ENCODE data around the gene RAI1.

RAI1 gene

DNA sequence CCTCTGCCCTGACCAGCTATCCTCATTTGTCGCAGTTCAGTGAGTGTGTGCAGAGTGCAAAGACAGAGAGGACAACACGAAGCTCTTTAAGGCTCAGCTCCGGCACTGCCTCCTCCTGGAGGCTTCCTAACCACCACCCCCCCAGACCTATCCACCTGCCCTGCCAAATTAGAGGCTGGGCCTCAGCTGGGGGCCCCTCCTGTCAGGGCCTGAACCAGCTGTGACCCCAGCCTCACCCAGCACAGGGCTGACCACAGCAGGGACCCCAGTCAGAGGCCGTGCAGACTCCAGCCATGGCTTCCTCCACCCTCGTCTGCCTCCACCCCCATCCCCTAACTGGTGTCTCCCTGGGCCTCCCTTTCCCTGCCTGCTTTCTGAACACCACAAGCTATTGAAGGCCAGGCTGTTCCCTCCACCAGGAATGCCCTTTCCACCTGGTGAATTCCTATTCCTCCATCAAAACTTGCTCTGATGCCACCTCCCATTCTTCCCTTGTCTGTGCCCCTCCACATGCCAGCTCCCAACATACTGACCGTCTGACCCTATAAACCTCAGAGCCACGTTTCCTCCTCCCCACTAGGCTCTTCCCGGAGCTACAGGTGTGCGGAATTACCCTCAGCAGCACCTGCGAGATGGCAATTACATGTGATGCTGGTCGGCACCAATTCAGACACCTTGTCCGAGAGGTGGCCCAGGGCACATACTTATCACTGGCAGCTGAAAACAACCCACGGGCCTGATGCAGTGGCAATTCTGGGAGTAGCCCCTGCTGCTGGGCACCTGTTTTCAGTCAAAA is 146.8 kb downstream of the RAI1 start:
- H3K23ac ChIP-seq (ENCODE audit: low read length): peak overlapping the region; percentile 30
- peaks cover 31% of the 10 kb centered on the region for H3K79me1 ChIP-seq (ENCODE audit: low read length)
- H2BK5ac ChIP-seq (ENCODE audit: low read length): no peak overlapping the region
- H3K18ac ChIP-seq (ENCODE audit: low read length): no peak overlapping the region
- H4K5ac ChIP-seq (ENCODE audit: low read length): no peak overlapping the region
- no peak overlapping the region for H3K56ac ChIP-seq (ENCODE audit: low read length)
- H2AK5ac ChIP-seq (ENCODE audit: low read length): no peak overlapping the region
- H2BK120ac ChIP-seq (ENCODE audit: low read depth, low read length): no peak overlapping the region
- no peaks in the 10 kb centered on the region for H3K36me3 ChIP-seq (ENCODE audit: control insufficient read depth, insufficient read depth, low read length)
- no peak overlapping the region for H3K4ac ChIP-seq (ENCODE audit: low read depth, low read length)
- no peak overlapping the region for H4K8ac ChIP-seq (ENCODE audit: low read depth, low read length)
- H3K4me1 ChIP-seq (ENCODE audit: control insufficient read depth, low read depth, low read length): peaks cover 16% of the 10 kb centered on the region
- no CpG with 5 or more reads among the region's 13 CpGs for WGBS (ENCODE audit: extremely low coverage, insufficient coverage, low lambda C conversion rate)
- no peak for DNase-seq
- no peak overlapping the region for H3K27ac ChIP-seq (ENCODE audit: low read depth, low read length)
- no peak overlapping the region for H3K4me3 ChIP-seq (ENCODE audit: low read length)
- no peak overlapping the region for H3K9ac ChIP-seq (ENCODE audit: low read length)
- no peak overlapping the region for H3K4me2 ChIP-seq (ENCODE audit: low read length)
- no peak overlapping the region for H2BK15ac ChIP-seq (replicated peaks; ENCODE audit: low read depth)
- no peaks in the 10 kb centered on the region for H3K27me3 ChIP-seq (ENCODE audit: insufficient read depth, low read length, poor library complexity)
- H3K79me2 ChIP-seq (ENCODE audit: control insufficient read depth, insufficient read depth, low read length): peaks cover 57% of the 10 kb centered on the region

DNA sequence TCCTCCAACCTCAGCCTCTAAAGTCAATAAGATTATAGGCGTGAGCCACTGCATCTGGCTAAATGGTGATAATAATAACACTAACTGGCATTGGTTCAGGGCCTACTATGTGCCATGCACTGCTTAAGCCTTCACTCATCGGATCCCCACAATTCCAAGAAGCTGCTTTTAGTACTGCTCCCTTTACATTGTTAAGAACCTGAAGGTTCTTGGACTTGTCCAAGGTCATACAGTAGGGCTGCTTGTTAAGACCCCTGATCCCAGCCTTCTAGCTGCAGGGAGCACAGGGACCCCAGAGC is 149.0 kb downstream of the RAI1 start:
- H3K18ac ChIP-seq (ENCODE audit: low read length): no peak overlapping the region
- no peak overlapping the region for H3K4me2 ChIP-seq (ENCODE audit: low read length)
- H2BK15ac ChIP-seq (replicated peaks; ENCODE audit: low read depth): no peak overlapping the region
- H3K9ac ChIP-seq (ENCODE audit: low read length): no peak overlapping the region
- no peak overlapping the region for H3K27ac ChIP-seq (ENCODE audit: low read depth, low read length)
- H4K5ac ChIP-seq (ENCODE audit: low read length): no peak overlapping the region
- peaks cover 35% of the 10 kb centered on the region for H3K79me1 ChIP-seq (ENCODE audit: low read length)
- H3K4me3 ChIP-seq (ENCODE audit: low read length): no peak overlapping the region
- H3K4ac ChIP-seq (ENCODE audit: low read depth, low read length): no peak overlapping the region
- no peak overlapping the region for H2AK5ac ChIP-seq (ENCODE audit: low read length)
- no peak overlapping the region for H2BK5ac ChIP-seq (ENCODE audit: low read length)
- H3K36me3 ChIP-seq (ENCODE audit: control insufficient read depth, insufficient read depth, low read length): no peaks in the 10 kb centered on the region
- no CpG with 5 or more reads among the region's 2 CpGs for WGBS (ENCODE audit: extremely low coverage, insufficient coverage, low lambda C conversion rate)
- no peak overlapping the region for H3K56ac ChIP-seq (ENCODE audit: low read length)
- H3K4me1 ChIP-seq (ENCODE audit: control insufficient read depth, low read depth, low read length): peaks cover 4% of the 10 kb centered on the region
- DNase-seq: no peak
- H3K23ac ChIP-seq (ENCODE audit: low read length): no peak overlapping the region
- no peak overlapping the region for H2BK120ac ChIP-seq (ENCODE audit: low read depth, low read length)
- no peak overlapping the region for H4K8ac ChIP-seq (ENCODE audit: low read depth, low read length)
- no peaks in the 10 kb centered on the region for H3K27me3 ChIP-seq (ENCODE audit: insufficient read depth, low read length, poor library complexity)
- H3K79me2 ChIP-seq (ENCODE audit: control insufficient read depth, insufficient read depth, low read length): peaks cover 65% of the 10 kb centered on the region

DNA sequence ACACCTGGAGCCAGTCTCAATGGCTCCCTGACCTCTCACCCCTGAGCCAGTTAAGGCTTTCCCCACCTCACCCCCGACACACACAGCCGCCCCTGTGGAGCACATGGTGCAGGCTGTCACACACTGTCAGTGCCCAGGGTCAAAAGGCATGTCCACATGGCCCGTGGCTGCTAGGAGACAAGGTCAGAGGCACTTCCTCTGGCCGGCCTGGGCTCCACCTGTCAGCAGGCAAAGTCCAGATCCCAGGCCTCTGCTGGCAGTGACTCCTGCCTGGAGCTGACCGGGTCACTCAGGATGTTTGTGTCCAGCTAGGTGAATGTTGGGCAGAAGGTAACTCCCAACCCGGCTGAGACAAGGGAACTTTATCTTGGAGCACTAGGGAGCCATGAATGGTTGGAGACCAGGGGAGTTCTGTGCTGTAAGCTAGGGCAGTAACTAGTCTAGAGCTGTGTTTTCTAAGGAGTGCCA is 149.5 kb downstream of the RAI1 start:
- Histone ChIP-seq H4K5ac (ENCODE audit: low read length) (no peak overlapping the region), H3K9ac (ENCODE audit: low read length) (no peak overlapping the region), H2BK120ac (ENCODE audit: low read depth, low read length) (no peak overlapping the region), H3K4me1 (ENCODE audit: control insufficient read depth, low read depth, low read length) (peaks cover 10% of the 10 kb centered on the region), H3K79me1 (ENCODE audit: low read length) (peaks cover 41% of the 10 kb centered on the region), H2AK5ac (ENCODE audit: low read length) (no peak overlapping the region), H2BK15ac (replicated peaks; ENCODE audit: low read depth) (no peak overlapping the region), H3K36me3 (ENCODE audit: control insufficient read depth, insufficient read depth, low read length) (no peaks in the 10 kb centered on the region), H3K56ac (ENCODE audit: low read length) (no peak overlapping the region), H3K27ac (ENCODE audit: low read depth, low read length) (no peak overlapping the region), H3K79me2 (ENCODE audit: control insufficient read depth, insufficient read depth, low read length) (peaks cover 71% of the 10 kb centered on the region), H3K27me3 (ENCODE audit: insufficient read depth, low read length, poor library complexity) (no peaks in the 10 kb centered on the region), H3K23ac (ENCODE audit: low read length) (no peak overlapping the region), H3K4me2 (ENCODE audit: low read length) (no peak overlapping the region), H4K8ac (ENCODE audit: low read depth, low read length) (no peak overlapping the region), H3K4ac (ENCODE audit: low read depth, low read length) (no peak overlapping the region), H3K4me3 (ENCODE audit: low read length) (no peak overlapping the region), H2BK5ac (ENCODE audit: low read length) (no peak overlapping the region), H3K18ac (ENCODE audit: low read length) (no peak overlapping the region)
- no CpG with 5 or more reads among the region's 6 CpGs for WGBS (ENCODE audit: extremely low coverage, insufficient coverage, low lambda C conversion rate)
- DNase-seq: no peak

DNA sequence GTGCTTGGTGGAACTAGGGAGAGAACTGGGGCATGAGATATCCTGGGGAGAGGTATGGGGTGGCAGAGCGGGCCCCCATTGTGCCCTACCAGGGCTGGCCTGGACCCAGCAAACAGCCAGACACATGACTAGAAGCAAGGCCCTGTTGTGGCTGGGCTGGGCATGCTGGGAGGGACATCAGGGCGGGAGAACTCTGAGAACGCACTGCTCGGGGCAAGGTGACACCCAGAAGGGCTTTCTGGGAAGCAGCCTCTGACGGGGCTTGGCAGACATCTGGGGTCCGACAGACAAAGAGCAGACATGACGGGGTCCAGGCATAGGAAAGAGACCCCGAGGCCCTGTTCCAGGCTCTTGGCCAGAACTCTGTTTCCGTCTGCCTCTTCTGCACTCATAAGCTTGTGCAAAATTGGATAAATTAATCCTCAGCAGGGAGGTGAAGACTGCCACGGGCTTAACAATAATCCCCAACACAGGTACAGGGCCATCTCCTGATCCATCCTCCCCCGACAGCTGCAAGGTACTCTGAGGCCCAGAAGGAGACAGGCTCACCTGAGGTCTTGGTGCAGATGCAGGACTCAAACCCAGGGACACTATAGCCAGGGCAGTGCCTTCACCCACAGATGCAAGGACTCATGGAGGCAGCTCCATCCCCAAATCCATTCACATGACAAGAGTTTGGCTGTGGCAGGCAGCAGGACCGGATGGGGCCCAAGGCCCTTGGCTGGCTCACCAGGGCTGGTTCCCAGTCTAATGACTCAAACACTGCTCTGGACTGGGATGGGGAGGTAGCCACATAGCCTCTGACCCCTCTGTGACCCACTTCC is 150.2 kb downstream of the RAI1 start:
- no peak overlapping the region for H4K8ac ChIP-seq (ENCODE audit: low read depth, low read length)
- H4K5ac ChIP-seq (ENCODE audit: low read length): no peak overlapping the region
- H3K27me3 ChIP-seq (ENCODE audit: insufficient read depth, low read length, poor library complexity): no peaks in the 10 kb centered on the region
- H3K9ac ChIP-seq (ENCODE audit: low read length): no peak overlapping the region
- H3K27ac ChIP-seq (ENCODE audit: low read depth, low read length): no peak overlapping the region
- no peak overlapping the region for H3K56ac ChIP-seq (ENCODE audit: low read length)
- H3K18ac ChIP-seq (ENCODE audit: low read length): no peak overlapping the region
- WGBS (ENCODE audit: extremely low coverage, insufficient coverage, low lambda C conversion rate): no CpG with 5 or more reads among the region's 12 CpGs
- no peak overlapping the region for H2BK5ac ChIP-seq (ENCODE audit: low read length)
- no peak overlapping the region for H2BK15ac ChIP-seq (replicated peaks; ENCODE audit: low read depth)
- H3K79me1 ChIP-seq (ENCODE audit: low read length): peaks cover 39% of the 10 kb centered on the region
- no peak overlapping the region for H2BK120ac ChIP-seq (ENCODE audit: low read depth, low read length)
- no peak overlapping the region for H2AK5ac ChIP-seq (ENCODE audit: low read length)
- no peak overlapping the region for H3K23ac ChIP-seq (ENCODE audit: low read length)
- peaks cover 10% of the 10 kb centered on the region for H3K4me1 ChIP-seq (ENCODE audit: control insufficient read depth, low read depth, low read length)
- H3K4me3 ChIP-seq (ENCODE audit: low read length): no peak overlapping the region
- H3K4me2 ChIP-seq (ENCODE audit: low read length): no peak overlapping the region
- H3K79me2 ChIP-seq (ENCODE audit: control insufficient read depth, insufficient read depth, low read length): peaks cover 68% of the 10 kb centered on the region
- no peaks in the 10 kb centered on the region for H3K36me3 ChIP-seq (ENCODE audit: control insufficient read depth, insufficient read depth, low read length)
- no peak for DNase-seq
- no peak overlapping the region for H3K4ac ChIP-seq (ENCODE audit: low read depth, low read length)

DNA sequence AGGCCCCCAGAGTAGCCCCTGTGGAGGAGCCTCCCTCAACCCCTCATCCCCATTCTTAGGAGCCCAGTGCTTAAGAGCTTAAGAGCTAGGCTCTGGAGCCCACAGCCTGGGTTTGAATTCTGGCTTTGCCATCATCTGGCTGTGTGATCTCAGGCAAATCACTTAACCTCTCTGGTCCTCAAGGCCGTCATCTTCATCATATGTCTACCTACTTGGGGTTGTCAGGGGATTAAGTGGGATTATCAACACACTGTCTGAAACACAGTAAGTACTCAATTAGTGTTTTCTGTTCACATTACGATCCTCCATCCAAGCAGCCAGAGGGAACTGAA is 150.7 kb downstream of the RAI1 start:
- H2BK15ac ChIP-seq (replicated peaks; ENCODE audit: low read depth): no peak overlapping the region
- no peak overlapping the region for H3K4ac ChIP-seq (ENCODE audit: low read depth, low read length)
- H2AK5ac ChIP-seq (ENCODE audit: low read length): no peak overlapping the region
- no peak overlapping the region for H2BK120ac ChIP-seq (ENCODE audit: low read depth, low read length)
- no peak overlapping the region for H4K8ac ChIP-seq (ENCODE audit: low read depth, low read length)
- no peak for DNase-seq
- no peak overlapping the region for H3K27ac ChIP-seq (ENCODE audit: low read depth, low read length)
- peaks cover 65% of the 10 kb centered on the region for H3K79me2 ChIP-seq (ENCODE audit: control insufficient read depth, insufficient read depth, low read length)
- H4K5ac ChIP-seq (ENCODE audit: low read length): no peak overlapping the region
- no peak overlapping the region for H3K9ac ChIP-seq (ENCODE audit: low read length)
- H3K4me1 ChIP-seq (ENCODE audit: control insufficient read depth, low read depth, low read length): peaks cover 10% of the 10 kb centered on the region
- no peak overlapping the region for H2BK5ac ChIP-seq (ENCODE audit: low read length)
- no CpG with 5 or more reads among the region's 2 CpGs for WGBS (ENCODE audit: extremely low coverage, insufficient coverage, low lambda C conversion rate)
- no peak overlapping the region for H3K56ac ChIP-seq (ENCODE audit: low read length)
- H3K27me3 ChIP-seq (ENCODE audit: insufficient read depth, low read length, poor library complexity): no peaks in the 10 kb centered on the region
- no peak overlapping the region for H3K18ac ChIP-seq (ENCODE audit: low read length)
- no peak overlapping the region for H3K4me3 ChIP-seq (ENCODE audit: low read length)
- no peak overlapping the region for H3K23ac ChIP-seq (ENCODE audit: low read length)
- no peak overlapping the region for H3K4me2 ChIP-seq (ENCODE audit: low read length)
- H3K36me3 ChIP-seq (ENCODE audit: control insufficient read depth, insufficient read depth, low read length): no peaks in the 10 kb centered on the region
- peaks cover 37% of the 10 kb centered on the region for H3K79me1 ChIP-seq (ENCODE audit: low read length)

Data from mesendoderm (in vitro differentiated cells).